HFF-Myc (cell line): ENCODE results near the gene PRKG1.

Experiments
- DNase-seq: peaks from one replicate; pipeline ENCODE4 v3.0.0-alpha.2; 2011; ENCODE audit warnings: low read depth; ENCODE audit errors: extremely low read depth
- H3K4me3 ChIP-seq: replicated peaks from 2 replicates; pipeline ENCODE4 v1.5.1; 2011; ENCODE audit warnings: low read depth, mild to moderate bottlenecking, control low read depth, low read length
- CTCF ChIP-seq: IDR thresholded peaks from 2 replicates; pipeline ENCODE4 v1.5.1; 2012; ENCODE audit warnings: mild to moderate bottlenecking, low read depth, low read length, control low read depth; ENCODE audit errors: missing control alignments

PRKG1 gene

GRCh38 chr10:51074238-51075028 lies at the start of gene PRKG1:
Gene PRKG1, plus strand, starts transcription at chr10:51074487.
- DNase-seq: peak; percentile 61
- TF ChIP-seq CTCF: no peak
- peak within 1 kb of the TSS; percentile 81 for H3K4me3 ChIP-seq

- no peak for DNase-seq
- H3K4me3 ChIP-seq: no peak overlapping the region
- no peak for TF ChIP-seq CTCF
Observed at GRCh38 chr10:51028420-51028819, 45.9 kb upstream of the PRKG1 start.

- DNase-seq: no peak
- TF ChIP-seq CTCF: no peak
- H3K4me3 ChIP-seq: no peak overlapping the region
Observed at GRCh38 chr10:51029172-51029641, 45.1 kb upstream of the PRKG1 start.

DNA sequence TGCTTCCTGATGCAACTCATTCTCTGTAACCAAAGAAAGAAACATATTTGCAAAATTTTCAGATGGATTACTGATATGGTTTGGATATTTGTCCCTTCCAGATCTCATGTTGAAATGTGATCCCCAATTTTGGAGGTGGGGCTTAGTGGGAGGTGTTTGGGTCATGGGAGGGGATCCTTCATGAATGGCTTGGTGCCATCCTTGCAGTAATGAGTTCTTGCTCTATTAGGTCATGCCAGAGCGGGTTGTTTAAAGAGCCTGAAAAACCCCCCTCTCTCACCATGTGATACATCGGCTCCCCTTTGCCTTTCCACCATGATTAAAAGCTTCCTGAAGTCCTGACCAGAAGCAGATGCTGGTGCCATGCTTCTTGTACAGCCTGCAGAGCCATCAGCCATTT lies 43.8 kb upstream of the PRKG1 start:
- no peak for DNase-seq
- no peak overlapping the region for H3K4me3 ChIP-seq
- TF ChIP-seq CTCF: no peak

DNA sequence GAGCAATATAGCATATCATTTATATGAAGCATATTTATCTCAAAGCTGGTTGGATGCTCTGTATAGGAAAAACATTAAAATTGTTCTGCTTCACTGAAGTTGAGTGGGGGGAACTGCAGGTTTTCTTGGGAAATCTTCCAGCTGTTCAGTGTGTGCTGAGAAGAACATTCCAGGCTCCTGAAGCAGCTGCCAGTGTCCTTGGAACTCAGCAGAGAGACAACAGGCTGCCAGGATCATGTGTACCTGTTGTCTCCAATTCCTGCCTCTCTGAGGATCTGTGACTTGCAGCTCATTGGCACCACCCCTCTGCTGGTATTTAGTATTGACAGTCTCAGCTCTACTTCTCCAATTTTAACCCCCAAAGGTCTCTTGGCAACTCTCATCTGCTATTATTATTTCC lies 42.3 kb upstream of the PRKG1 start:
- no peak for DNase-seq
- TF ChIP-seq CTCF: no peak
- H3K4me3 ChIP-seq: no peak overlapping the region

DNA sequence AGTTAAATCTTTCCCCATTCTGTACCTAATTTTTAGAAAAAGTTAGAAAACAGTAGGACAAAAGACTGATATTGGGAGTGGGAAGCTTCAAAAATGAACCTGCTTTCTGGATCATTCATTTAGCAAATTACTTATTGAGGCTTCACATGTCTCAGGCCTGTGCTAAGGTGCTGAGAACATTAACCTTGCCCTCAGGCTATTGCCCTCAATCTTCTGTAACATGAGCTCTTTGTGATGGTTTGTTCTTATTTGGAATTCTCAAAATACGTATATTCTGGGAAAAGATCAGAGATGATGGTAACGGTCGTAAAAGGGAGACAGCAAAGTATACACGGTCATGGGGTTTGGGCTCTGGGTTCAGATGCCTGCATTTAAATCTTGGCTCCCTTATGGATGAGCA lies 39.5 kb upstream of the PRKG1 start:
- H3K4me3 ChIP-seq: no peak overlapping the region
- DNase-seq: no peak
- no peak for TF ChIP-seq CTCF
